NCI-H187 treated with DMSO at 0.1 percent for 48 hours (cell line): ENCODE measurements around the gene ELSPBP1.
"Not testable (repeated sequence)": the region's sequence is repeated elsewhere in the genome, so short reads cannot be mapped to it uniquely, and the experiment has no call there.

Experiments
- DNase-seq: peaks from one replicate; lab custom pipeline; 2025; lab: John Stamatoyannopoulos, UW

ELSPBP1 gene

GRCh38 chr19:48043675-48044258, 49.3 kb downstream of the ELSPBP1 start, which contains the start of gene CABP5:
CABP5 (minus strand) TSS chr19:48044079; CDS start chr19:48043922, 157 bp downstream.
- DNase-seq = no peak

DNA sequence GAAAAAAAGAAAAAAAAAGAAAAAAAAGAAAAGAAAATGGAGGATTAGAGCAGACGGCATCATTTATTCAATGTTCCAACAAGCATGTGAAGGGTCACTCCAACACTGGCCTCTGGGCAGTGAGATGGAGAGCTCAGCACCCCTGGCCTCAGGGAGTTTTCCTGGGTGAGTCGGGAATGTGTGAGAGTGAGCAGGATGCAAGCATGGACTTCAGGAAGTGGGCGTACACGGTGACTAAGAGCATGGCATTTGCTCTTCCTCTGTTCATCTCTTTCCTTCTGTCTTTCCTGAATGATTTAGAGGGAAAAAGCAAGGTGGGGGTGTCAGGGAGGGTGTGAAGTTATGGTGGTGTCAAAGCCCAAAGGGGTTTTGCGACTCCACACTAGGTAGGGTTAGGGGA, 50.1 kb downstream of the ELSPBP1 start:
- no peak for DNase-seq

GRCh38 chr19:48051335-48052033, 57.1 kb downstream of the ELSPBP1 start:
- no peak for DNase-seq

- DNase-seq = no peak
Observed at GRCh38 chr19:48053076-48053475, 58.6 kb downstream of the ELSPBP1 start.

DNA sequence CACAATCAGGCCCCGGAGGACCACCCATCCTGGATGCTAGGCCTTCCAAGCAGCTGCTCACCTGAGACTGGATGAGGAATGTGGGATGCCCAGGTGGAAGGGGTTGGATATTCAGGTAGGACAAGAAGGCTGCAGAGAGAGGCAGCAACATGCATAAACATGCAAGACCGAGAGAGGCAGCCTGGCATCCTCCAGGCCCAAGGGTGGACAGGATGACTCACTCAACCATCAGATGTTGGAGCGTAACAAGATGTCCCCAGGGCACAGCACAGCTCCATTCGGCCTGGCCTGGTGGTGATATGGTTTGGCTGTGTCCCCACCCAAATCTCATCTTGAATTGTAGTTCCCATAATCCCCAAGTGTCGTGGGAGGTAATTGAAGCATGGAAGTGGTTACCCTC, 59.4 kb downstream of the ELSPBP1 start:
- DNase-seq = no peak

GRCh38 chr19:48059331-48059730, 64.9 kb downstream of the ELSPBP1 start:
- DNase-seq = no peak

DNA sequence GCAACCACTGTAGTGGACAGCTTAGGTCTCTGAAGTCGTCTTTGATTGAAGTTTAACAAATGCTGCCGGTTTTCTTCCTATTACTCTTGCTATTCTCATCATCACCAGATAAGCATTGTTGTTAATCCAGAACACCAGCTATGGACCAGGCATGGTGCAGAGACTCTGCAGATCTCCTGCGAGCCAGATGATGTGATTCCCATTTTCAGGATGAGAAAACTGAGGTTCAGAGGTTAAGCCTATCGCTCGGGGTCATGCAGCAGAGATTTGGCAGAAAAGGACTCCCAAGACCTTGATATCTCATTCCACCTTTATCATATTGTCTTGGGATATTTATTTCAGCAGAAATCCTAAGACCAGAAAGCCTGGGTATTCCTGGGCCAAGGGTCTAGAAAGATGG, 65.9 kb downstream of the ELSPBP1 start:
- DNase-seq = no peak

- no peak for DNase-seq
Observed at GRCh38 chr19:48061401-48062344, 67.2 kb downstream of the ELSPBP1 start.

DNA sequence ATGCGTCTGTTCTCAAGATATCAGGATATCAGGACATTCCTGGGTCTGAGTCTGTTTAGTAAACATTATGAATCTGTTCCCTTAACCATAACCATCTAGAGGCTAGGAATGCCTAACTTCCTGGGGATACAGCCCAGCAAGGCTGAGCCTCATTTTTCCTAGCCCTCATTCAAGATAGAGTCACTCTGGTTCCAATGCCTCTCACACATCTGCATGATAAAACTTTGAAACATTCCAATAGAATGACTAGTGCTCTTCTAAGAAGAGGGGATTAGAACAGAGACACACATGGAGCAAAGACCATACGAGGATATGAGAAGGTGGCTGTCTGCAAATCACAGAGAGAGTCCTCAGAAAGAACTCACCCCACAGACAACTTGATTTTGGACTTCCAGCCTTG, 70.1 kb downstream of the ELSPBP1 start:
- DNase-seq = no peak

DNA sequence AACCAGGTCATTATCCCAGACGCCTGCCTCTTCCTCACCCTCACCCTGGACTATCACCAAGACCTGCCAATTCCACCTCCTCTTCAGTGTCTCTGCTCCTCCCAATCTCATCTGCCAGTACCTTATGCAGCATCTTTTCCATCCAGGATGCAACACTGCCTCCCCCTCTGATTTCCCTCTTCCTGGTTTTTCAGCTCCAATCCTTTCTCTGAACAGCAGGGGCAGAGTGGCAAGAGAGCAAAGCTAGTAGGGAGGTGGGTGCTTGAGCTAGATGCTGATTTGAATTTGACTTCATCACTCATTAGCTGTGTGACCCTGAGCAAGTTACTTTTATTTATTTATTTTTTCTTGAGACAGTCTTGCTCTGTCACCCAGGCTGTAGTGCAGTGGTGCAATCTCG, 75.0 kb downstream of the ELSPBP1 start:
- no peak for DNase-seq

- DNase-seq = not testable (repeated sequence)
Observed at GRCh38 chr19:48070177-48070769, 75.8 kb downstream of the ELSPBP1 start.
